LNCAP (cell line): ENCODE results near the gene DUSP28.

Experiments
- CTCF ChIP-seq: fragments of 450-650 bp; IDR thresholded peaks from 2 replicates; pipeline ENCODE4 v1.5.1; 2017; ENCODE audit warnings: mild to moderate bottlenecking

Gene DUSP28

GRCh38 chr2:240530181-240530580 is 30.0 kb upstream of the DUSP28 start:
- TF ChIP-seq CTCF, result no peak

GRCh38 chr2:240531038-240531437 is 29.1 kb upstream of the DUSP28 start:
- TF ChIP-seq CTCF, result no peak

- TF ChIP-seq CTCF, result no peak
Observed at GRCh38 chr2:240532031-240532775, 28.0 kb upstream of the DUSP28 start.

GRCh38 chr2:240538031-240538780 is 22.0 kb upstream of the DUSP28 start:
- TF ChIP-seq CTCF, result no peak

- no peak for TF ChIP-seq CTCF
Observed at GRCh38 chr2:240539906-240540305, 20.3 kb upstream of the DUSP28 start.

GRCh38 chr2:240551288-240551687 is 8.9 kb upstream of the DUSP28 start:
- TF ChIP-seq CTCF, result no peak

GRCh38 chr2:240551811-240552210 is 8.3 kb upstream of the DUSP28 start:
- no peak for TF ChIP-seq CTCF
